Activated naive CD4-positive, alpha-beta T cell treated with anti-CD3 and anti-CD28 coated beads, Interleukin-2, amount 50 U/mL, for 72 hours (primary cell): Measurements from ENCODE around the gene METTL17. TPM values are rescaled to one million over a fixed set of nuclear protein-coding genes. Genes with fewer than 3 reads are reported as not detected.
"Not testable (repeated sequence)": the region's sequence is repeated elsewhere in the genome, so short reads cannot be mapped to it uniquely, and the experiment has no call there.

Experiments
- ATAC-seq, 2 donors: fragments of 150-1000 bp; cut with Tn5 transposase; 2 replicates each; pipeline ENCODE4 v1.10.0; 2021; ENCODE audit warnings: mild to moderate bottlenecking in 2 of 2, moderate library complexity in 2 of 2
- DNase-seq, 2 donors: peaks; one replicate each; pipeline ENCODE4 v3.0.0; 2021 to 2022; ENCODE audit warnings: low spot score in 2 of 2
- H3K27ac Mint-ChIP-seq, 2 donors: one replicate each; pipeline ENCODE4 v1.8.0; 2022; ENCODE audit warnings: mild to moderate bottlenecking in 2 of 2, mixed read lengths in 2 of 2
- H3K36me3 Mint-ChIP-seq, 2 donors: one replicate each; pipeline ENCODE4 v1.8.0; 2022; ENCODE audit warnings: mixed read lengths in 2 of 2
- H3K9me3 Mint-ChIP-seq, 2 donors: one replicate each; pipeline ENCODE4 v1.8.0; 2022; ENCODE audit warnings: mixed read lengths in 2 of 2
- total RNA-seq, 2 donors: library from RNA; stranded (reverse); gene quantifications; one replicate each; pipeline ENCODE4 v1.2.3, GENCODE V29; 2022

Gene METTL17
- total RNA-seq, 2 donors from 2014 or later, result 105 to 142 TPM

GRCh38 chr14:20985650-20986049, 4.1 kb upstream of the METTL17 start:
- not testable (repeated sequence) for H3K27ac Mint-ChIP-seq, H3K9me3 Mint-ChIP-seq, DNase-seq, ATAC-seq, H3K36me3 Mint-ChIP-seq

DNA sequence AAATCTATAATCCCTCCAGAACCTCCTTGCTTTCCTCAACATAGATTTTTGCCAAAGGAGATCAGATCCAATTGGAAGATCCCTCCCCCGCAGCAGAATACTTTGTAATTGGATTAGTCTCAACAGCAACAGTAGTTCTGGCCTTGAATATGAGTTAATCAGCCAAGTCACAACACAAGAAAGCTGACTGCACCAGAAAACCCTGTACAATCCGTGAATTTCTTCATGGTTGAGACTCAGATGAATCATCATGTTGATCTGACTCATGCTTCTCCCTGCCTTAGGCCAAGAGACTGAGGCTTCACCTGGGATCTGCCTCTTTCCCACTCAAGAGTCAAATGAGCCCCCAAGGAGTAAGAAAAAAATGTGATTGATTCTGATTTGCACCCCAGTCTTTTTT, 3.0 kb upstream of the METTL17 start:
- H3K27ac Mint-ChIP-seq, result no peak overlapping the region
- H3K36me3 Mint-ChIP-seq, result peaks cover 10 to 11% of the 10 kb centered on the region in 2 donors
- no peak for DNase-seq
- no peaks in the 10 kb centered on the region for H3K9me3 Mint-ChIP-seq
- ATAC-seq, result no peak

GRCh38 chr14:20988717-20989470, 886 bp upstream of the METTL17 start:
- H3K9me3 Mint-ChIP-seq, result no peaks in the 10 kb centered on the region
- H3K36me3 Mint-ChIP-seq, result peaks cover 13 to 28% of the 10 kb centered on the region in 2 donors
- H3K27ac Mint-ChIP-seq, result peak overlapping the region in 1 of 2 donors; percentile 95
- no peak for ATAC-seq
- no peak for DNase-seq

DNA sequence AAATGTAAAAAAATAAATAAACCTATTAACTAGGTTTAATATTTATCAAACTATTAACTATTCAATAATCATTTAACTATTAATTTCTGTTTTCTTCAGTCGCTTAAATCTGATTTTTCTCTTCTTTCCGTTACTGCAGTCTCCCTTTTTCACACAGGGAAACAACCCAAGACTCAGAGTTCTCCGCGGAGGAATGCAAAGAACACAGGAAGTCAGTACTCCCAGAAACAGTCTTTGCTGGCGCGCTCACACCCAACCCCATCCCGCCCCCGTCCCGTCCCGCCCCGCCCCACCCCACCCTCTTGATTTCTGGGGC, 351 bp upstream of the METTL17 start:
- no peak for DNase-seq
- H3K36me3 Mint-ChIP-seq, result peaks cover 13 to 30% of the 10 kb centered on the region in 2 donors
- peak overlapping the region; percentile 95 to 97 for H3K27ac Mint-ChIP-seq
- H3K9me3 Mint-ChIP-seq, result no peaks in the 10 kb centered on the region
- no peak for ATAC-seq

- peaks cover 15 to 30% of the 10 kb centered on the region in 2 donors for H3K36me3 Mint-ChIP-seq
- no peak for DNase-seq
- H3K9me3 Mint-ChIP-seq, result no peaks in the 10 kb centered on the region
- no peak overlapping the region for H3K27ac Mint-ChIP-seq
- no peak for ATAC-seq
These were observed 6.7 kb downstream of the METTL17 start for GRCh38 chr14:20996521-20996920.

- ATAC-seq (no peak), DNase-seq (no peak)
- Mint-ChIP-seq H3K9me3 (no peaks in the 10 kb centered on the region), H3K36me3 (peaks cover 11 to 24% of the 10 kb centered on the region in 2 donors), H3K27ac (no peak overlapping the region)
These were observed 7.3 kb downstream of the METTL17 start for GRCh38 chr14:20997115-20997514.

GRCh38 chr14:20997564-20997963, 7.8 kb downstream of the METTL17 start:
- no peak overlapping the region for H3K27ac Mint-ChIP-seq
- DNase-seq (no peak), ATAC-seq (no peak)
- H3K9me3 Mint-ChIP-seq, result no peaks in the 10 kb centered on the region
- H3K36me3 Mint-ChIP-seq, result peaks cover 11 to 22% of the 10 kb centered on the region in 2 donors

DNA sequence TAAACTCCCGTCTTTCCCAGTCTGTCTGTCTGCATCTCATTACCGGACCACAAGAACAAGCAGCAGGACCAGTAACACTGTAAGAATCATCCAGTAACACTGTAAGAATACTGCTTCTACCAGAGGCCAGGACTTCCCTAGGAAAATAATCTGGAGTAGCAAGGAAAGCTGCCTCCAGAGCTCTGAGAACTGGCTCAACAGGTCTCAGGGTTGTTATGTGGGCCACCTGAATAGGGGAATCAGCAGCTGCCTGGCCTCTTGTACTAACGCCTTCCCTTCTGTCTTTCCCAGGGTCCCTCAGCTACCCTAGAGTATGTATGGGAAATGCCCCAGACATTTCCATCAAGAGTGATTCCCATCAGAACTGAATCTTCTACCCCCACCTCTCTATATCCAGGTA, 8.4 kb downstream of the METTL17 start:
- H3K9me3 Mint-ChIP-seq, result no peaks in the 10 kb centered on the region
- peak overlapping the region in 1 of 2 donors; percentile 23 for H3K27ac Mint-ChIP-seq
- ATAC-seq, result no peak
- peaks cover 11 to 17% of the 10 kb centered on the region in 2 donors for H3K36me3 Mint-ChIP-seq
- no peak for DNase-seq

DNA sequence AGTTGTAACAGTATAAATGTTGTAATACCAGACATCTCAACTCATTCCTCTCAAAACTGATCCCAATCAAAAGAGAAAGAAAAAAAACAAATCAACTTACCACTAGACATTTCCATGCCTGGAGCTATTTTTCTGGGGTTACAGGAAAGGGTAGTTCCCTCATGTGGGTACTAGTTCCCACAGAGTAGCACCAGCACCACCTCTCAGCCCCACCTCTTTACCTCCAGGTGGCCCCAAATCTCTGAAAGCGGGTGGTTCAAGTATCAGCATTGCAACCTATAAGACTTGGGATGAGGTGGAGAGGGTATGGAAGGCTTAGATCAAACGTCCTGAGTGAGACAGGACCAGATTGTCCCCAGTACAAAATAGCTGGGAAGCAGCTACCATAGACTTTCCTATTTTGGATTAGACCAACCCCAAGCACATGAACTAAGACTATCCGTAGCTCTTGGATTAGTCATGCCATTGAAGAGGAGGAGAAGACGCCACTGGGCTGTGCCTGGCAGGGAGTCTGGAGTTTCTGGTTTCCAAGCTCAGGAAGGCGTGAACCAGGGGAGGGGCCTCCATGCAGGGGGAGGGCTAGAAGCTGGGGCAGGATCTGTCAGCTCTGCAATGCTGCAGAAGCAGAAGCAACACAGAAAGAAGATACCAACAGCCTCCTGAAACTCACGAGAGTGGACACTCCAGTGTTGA, 9.0 kb downstream of the METTL17 start, which contains the start of gene SLC39A2:
Gene SLC39A2, plus strand, starts transcription at position 620 of the 693 bp plus-strand sequence. CDS start 154 bp downstream, outside the sequence.
- H3K9me3 Mint-ChIP-seq, result no peaks in the 10 kb centered on the region
- DNase-seq (no peak), ATAC-seq (no peak)
- H3K27ac Mint-ChIP-seq, result peak within 1 kb of the TSS; percentile 23 to 26
- H3K36me3 Mint-ChIP-seq, result peaks cover 11% of the 10 kb centered on the region in 2 donors

DNA sequence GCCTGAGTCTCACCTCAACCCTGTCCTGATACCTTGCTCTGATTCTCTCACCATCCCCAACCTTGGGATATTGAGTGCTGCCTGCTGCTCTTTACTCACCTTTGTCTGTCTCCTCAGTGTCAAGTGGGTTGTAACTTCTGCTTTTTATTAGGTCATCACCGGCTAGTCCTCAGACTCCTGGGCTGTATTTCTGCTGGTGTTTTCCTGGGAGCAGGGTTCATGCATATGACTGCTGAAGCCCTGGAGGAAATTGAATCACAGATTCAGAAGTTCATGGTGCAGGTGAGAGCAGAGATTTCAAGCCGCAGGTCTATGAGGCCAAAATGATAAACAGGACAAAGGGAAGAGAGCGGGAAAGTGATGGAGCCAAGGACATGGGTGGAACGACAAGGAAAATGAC, 9.8 kb downstream of the METTL17 start:
- Mint-ChIP-seq H3K9me3 (no peaks in the 10 kb centered on the region), H3K36me3 (peaks cover 7 to 9% of the 10 kb centered on the region in 2 donors), H3K27ac (peak overlapping the region in 1 of 2 donors; percentile 1)
- ATAC-seq (no peak), DNase-seq (no peak)

DNA sequence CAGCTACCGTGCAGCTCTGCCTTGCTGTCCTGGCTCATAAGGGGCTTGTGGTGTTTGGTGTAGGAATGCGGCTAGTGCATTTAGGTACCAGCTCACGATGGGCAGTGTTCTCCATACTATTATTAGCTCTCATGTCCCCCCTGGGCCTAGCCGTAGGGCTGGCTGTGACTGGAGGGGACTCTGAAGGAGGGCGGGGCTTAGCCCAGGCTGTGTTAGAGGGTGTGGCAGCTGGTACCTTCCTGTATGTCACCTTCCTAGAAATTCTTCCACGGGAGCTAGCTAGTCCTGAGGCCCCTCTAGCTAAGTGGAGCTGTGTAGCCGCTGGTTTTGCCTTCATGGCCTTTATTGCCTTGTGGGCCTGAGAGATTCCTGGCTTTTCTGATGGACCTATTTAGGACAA, 11.4 kb downstream of the METTL17 start:
- ATAC-seq (no peak), DNase-seq (no peak)
- Mint-ChIP-seq H3K36me3 (no peaks in the 10 kb centered on the region), H3K27ac (no peak overlapping the region), H3K9me3 (no peaks in the 10 kb centered on the region)

GRCh38 chr14:21003788-21004346, 14.1 kb downstream of the METTL17 start:
- Mint-ChIP-seq H3K36me3 (no peaks in the 10 kb centered on the region), H3K27ac (no peak overlapping the region), H3K9me3 (no peaks in the 10 kb centered on the region)
- ATAC-seq (no peak), DNase-seq (no peak)

- H3K27ac Mint-ChIP-seq, H3K36me3 Mint-ChIP-seq, ATAC-seq, DNase-seq, H3K9me3 Mint-ChIP-seq: not testable (repeated sequence)
These were observed 19.9 kb downstream of the METTL17 start for GRCh38 chr14:21009721-21010120.

DNA sequence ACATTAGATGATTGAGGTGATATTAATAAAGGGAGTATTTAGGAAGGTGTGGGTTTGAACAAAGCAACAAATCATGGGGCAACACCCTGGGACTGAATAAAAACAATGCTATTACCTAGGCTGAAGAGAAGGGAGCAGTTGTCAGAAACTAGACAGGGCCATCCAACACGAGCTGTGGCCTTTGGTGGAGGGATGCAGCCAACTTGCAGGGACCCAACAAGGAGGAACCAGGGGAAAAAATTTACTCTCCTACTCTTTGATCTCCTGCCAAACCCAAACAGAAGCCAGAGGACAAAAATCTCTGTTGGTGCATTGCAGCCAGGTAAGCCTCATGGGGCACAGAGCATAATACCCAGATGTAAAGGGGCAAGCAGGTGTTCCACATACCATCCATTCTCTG, 21.4 kb downstream of the METTL17 start:
- no peak for ATAC-seq
- no peaks in the 10 kb centered on the region for H3K36me3 Mint-ChIP-seq
- no peak for DNase-seq
- H3K27ac Mint-ChIP-seq, result no peak overlapping the region
- H3K9me3 Mint-ChIP-seq, result no peaks in the 10 kb centered on the region

- Mint-ChIP-seq H3K9me3 (no peaks in the 10 kb centered on the region), H3K27ac (no peak overlapping the region), H3K36me3 (no peaks in the 10 kb centered on the region)
- ATAC-seq (peak; percentile 82 to 85), DNase-seq (peak; percentile 66 to 79)
These were observed 25.0 kb downstream of the METTL17 start for GRCh38 chr14:21014761-21015190.

DNA sequence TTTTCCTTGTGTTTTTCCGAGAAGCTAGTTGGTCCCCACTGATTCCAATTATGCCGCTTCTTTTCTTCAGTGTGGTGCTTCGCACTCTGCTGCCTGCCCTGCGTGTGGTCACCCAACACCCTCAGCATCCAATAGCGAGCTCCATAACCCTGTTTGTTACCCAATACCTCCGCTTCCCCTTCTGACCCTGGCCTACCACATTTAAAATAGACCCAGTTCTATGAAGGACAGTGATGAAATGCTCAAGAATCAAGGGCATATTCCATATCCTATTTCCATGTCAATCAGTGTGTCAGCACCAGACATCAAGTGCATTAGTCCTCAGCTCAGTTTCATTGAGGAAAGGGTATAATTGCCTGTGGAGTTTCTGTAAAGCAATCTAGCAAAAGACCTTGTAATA, 25.5 kb downstream of the METTL17 start:
- H3K36me3 Mint-ChIP-seq, result no peaks in the 10 kb centered on the region
- no peak for DNase-seq
- ATAC-seq, result no peak
- no peak overlapping the region for H3K27ac Mint-ChIP-seq
- no peaks in the 10 kb centered on the region for H3K9me3 Mint-ChIP-seq

- ATAC-seq (no peak), DNase-seq (no peak)
- no peak overlapping the region for H3K27ac Mint-ChIP-seq
- no peaks in the 10 kb centered on the region for H3K9me3 Mint-ChIP-seq
- H3K36me3 Mint-ChIP-seq, result no peaks in the 10 kb centered on the region
These were observed 26.8 kb downstream of the METTL17 start for GRCh38 chr14:21016413-21017190.
